HG02840 (cell line): Measurements from ENCODE around the gene COL4A3.
A peak's percentile ranks its signal among the peaks of the same experiment; 100 is the strongest.

Source experiments
- ATAC-seq: cut with Tn5 transposase; IDR thresholded peaks from one replicate; pipeline ENCODE4 v1.9.1; 2021; ENCODE audit warnings: mild to moderate bottlenecking, moderate library complexity, moderate number of reproducible peaks; ENCODE audit not compliant: unreplicated experiment, low FRiP score

Gene COL4A3

DNA sequence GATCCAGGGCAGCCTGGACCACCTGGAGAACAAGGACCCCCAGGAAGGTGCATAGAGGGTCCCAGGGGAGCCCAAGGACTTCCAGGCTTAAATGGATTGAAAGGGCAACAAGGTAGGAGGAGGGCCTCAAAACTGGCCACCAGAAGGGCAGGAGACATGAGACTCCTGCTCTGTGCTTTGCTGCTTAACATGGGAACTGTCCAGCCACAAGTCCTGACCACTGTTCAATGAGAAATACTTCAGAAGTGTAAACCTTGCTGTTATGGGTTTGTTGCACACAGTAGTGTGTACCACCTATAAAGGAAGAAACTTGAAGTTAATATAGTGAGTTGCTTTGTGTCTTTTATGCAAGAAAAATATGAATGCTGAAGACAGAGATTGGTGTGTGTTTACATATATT lies 116.5 kb downstream of the COL4A3 start:
- no peak for ATAC-seq

DNA sequence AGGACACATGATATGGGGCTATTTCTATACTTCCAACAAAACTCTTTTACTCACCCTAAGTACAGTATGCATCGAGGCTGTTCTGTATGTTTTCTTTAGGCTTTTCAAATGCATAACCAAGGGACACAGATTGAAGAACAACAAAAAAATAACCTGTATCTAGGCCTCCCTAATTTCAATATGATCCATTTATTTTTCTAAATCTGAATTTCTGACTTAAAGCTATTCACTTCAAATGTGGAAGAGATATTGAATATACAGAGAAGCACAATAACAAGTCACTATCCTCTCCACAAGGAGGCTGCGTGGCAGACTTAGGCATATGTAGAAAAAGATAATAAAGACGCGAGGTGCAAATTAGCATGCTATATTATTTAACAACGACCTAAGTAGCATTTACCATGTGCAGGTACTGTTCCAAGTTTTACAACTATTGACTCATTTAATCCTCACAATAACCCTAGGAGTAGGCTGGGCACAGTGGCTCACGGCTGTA lies 121.4 kb downstream of the COL4A3 start:
- ATAC-seq = no peak

DNA sequence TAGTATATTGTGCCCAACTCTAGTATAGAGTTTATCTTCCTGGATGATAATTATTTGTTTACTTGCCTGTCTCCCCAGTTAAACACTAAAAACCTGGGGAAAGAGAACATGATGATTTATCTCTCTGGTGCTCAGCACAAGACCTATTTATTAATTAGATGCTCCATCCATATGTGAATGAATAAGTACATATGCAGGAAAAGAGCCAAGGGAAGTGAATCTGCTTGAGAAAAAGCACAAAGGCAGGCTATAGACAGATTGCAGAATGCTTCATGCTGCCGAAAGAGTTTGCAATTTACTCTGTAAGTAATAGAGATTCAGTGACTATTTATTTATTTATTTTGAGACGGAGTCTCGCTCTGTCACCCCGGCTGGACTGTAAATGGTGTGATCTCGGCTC lies 123.3 kb downstream of the COL4A3 start:
- no peak for ATAC-seq

- ATAC-seq = no peak
Measured at GRCh38 chr2:227292314-227292713, 127.9 kb downstream of the COL4A3 start.

DNA sequence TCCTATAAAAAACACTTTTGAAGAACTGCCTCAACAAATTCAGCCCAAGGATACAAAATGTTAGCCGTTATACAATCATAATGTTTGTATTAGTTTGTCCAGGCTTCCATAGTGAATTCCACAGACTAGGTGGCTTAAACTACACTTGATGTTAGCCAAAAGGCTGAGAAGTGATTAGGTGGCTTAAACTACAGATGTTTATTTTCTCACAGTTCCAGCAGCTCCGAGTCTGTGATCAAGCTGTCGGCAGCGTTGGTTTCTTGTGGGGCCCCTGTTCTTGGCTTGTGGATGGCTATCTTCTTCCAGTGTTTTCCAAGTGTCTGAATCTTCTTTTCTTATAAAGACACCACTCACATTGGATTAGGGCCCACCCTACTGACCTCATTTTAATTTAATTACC lies 129.1 kb downstream of the COL4A3 start:
- no peak for ATAC-seq

DNA sequence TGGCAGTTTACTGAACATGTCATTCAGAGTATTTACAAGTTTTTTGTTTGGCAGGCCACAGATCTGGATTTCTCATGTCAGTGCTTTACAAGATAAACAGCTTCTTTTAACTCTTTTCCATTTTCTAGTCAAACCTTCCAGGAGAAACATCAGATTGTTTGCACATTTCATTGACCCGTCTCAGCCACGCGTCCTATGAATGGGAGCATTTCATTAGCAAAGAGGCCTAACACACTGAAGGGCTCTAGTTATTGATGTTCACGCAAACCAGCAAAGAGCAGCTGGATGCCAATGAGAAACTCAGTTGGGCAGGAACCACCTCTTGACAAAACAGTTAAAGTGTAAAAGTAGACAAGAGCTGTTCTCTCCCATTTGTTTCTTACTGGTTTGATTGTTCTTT lies 131.4 kb downstream of the COL4A3 start:
- ATAC-seq = no peak

- ATAC-seq = no peak
Measured at GRCh38 chr2:227296671-227297405, 132.4 kb downstream of the COL4A3 start.

DNA sequence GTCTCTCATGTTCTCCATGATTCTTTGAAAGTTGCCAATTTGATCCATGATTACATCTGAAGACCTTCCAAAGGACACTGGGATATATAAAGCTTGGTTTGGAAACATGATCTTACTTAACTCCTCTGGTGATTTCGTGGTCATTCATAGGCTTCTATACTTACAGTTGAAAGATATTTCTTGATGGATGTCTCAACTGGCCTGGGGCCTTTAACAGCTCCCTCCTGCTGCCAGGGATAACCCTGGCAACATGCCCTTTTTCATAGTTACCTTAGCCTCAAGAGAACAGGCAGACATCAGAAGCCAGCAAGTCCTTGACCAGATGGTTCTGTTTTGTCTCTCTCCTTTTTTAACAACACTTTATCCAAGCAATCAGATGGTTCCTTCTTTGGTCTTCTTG lies 137.1 kb downstream of the COL4A3 start:
- no peak for ATAC-seq

GRCh38 chr2:227308784-227309183 lies 144.4 kb downstream of the COL4A3 start:
- no peak for ATAC-seq

- ATAC-seq = no peak
Measured at GRCh38 chr2:227310756-227311110, 146.3 kb downstream of the COL4A3 start.

GRCh38 chr2:227311861-227312506 lies 147.6 kb downstream of the COL4A3 start:
- no peak for ATAC-seq

- ATAC-seq = no peak
Measured at GRCh38 chr2:227312579-227312978, 148.2 kb downstream of the COL4A3 start.

DNA sequence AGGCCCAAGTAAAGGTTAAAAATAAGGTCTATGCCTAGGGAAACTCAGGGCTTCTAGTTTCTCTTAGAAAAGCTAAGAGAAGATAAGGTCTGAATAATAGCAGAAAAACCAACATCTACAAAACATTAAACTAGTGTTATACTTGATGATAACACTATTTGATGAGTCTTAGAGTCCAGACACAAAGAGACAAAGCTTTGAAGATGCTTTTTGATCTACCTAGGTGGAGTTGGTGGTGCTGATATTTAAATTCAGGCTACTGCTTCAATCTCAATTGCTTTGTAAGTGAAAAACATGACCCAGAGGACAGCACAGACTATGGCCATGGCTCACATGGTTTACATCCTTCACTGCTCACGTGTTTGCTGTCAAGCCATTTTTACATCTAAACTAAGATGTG lies 148.9 kb downstream of the COL4A3 start:
- ATAC-seq = no peak

DNA sequence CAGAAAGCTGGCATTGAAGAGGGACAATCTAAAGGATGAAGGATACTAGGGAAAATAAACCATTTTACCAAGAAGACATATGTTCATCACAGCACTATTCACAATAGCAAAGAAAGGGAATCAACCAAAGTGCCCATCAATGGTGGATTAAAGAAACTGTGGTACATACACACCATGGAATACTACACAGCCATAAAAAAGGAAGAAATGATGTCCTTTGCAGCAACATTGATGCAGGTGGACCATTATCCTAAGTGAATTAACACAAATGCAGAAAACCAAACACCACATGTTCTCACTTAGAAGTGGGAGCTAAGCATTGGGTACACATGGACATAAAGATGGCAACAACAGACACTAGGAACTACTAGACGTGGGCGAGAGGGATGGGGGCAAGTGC lies 153.4 kb downstream of the COL4A3 start:
- ATAC-seq = no peak

DNA sequence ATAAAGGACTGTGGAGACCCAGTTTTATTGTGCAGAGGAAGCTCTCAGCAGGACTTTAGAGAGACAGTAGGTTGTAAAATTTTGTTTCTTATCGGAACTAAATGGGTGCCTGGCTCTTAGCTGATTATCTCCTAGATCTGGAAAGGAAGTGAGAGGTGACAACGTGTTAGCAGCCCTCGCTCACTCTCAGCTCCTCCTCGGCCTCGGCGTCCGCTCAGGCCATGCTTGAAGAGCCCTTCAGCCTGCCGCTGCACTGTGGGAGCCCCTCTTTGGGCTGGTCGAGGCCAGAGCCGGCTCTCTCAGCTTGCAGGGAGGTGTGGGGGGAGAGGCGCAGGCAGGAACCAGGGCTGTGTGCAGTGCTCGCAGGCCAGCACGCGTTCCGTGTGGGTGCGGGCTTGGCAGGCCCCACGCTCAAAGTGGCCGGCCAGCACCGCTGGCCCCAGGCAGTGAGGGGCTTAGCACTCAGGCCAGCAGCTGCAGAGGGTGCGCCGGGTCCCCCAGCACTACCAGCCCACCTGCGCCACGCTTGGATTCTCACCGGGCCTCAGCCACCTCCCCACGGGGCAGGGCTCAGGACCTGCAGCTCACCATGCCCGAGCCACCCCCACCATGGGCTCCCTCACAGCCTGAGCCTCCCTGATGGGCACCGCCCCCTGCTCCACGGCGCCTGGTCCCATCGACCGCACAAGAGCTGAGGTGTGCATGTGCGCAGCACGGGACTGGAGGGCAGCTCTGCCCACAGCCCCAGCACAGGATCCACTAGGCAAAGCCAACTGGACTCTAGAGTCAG lies 156.1 kb downstream of the COL4A3 start:
- no peak for ATAC-seq

DNA sequence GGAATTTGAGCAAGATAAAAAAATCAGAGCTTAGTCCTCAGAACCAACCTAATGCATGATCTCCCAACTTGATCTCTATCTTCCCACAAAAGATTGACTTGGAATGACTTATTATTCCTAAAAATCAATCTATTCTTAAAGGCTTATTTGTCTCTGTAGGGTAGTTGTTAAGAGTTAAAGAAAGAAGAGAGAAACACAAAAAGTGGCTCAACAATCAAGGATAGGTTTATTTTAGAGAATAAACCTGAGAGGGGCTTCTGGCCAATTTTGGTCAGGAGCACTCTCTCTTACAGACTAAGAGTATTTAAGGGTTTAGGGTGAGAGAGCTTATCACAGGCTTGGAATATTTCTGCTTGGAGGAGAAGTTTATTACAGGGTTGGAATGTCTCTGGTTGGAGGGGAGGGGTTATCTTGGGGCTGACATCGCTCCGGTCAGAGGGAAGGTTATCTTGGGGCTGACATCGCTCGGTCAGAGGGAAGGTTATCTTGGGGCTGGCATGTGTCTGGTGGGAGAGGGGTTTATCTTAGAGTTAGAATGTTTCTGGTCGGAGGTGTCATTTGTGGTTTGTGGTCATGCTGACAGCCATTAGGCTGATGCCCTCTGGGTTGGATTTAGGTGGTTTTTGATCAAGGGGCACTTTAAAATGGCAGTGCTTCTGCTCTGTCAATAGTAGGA lies 158.2 kb downstream of the COL4A3 start:
- no peak for ATAC-seq

DNA sequence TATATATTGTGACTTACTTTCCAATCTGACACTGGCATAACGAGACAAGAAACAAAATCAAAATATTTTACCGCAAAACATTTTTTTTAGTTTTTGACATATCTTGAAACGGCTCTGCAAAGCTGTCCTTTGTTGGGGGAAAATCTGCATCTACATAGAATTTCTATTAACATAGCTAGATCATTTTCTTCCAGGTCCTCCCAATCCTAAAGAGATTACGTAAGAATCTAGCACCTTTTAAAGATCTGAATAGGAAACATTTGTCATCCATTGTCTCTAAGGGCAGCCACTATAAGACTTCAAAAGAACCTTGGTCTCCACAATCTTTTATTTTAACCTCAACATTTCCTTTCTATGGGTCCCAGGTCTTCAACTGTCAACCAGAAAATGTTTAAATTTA lies 159.4 kb downstream of the COL4A3 start:
- no peak for ATAC-seq

- no peak for ATAC-seq
Measured at GRCh38 chr2:227324642-227324994, 160.2 kb downstream of the COL4A3 start.

DNA sequence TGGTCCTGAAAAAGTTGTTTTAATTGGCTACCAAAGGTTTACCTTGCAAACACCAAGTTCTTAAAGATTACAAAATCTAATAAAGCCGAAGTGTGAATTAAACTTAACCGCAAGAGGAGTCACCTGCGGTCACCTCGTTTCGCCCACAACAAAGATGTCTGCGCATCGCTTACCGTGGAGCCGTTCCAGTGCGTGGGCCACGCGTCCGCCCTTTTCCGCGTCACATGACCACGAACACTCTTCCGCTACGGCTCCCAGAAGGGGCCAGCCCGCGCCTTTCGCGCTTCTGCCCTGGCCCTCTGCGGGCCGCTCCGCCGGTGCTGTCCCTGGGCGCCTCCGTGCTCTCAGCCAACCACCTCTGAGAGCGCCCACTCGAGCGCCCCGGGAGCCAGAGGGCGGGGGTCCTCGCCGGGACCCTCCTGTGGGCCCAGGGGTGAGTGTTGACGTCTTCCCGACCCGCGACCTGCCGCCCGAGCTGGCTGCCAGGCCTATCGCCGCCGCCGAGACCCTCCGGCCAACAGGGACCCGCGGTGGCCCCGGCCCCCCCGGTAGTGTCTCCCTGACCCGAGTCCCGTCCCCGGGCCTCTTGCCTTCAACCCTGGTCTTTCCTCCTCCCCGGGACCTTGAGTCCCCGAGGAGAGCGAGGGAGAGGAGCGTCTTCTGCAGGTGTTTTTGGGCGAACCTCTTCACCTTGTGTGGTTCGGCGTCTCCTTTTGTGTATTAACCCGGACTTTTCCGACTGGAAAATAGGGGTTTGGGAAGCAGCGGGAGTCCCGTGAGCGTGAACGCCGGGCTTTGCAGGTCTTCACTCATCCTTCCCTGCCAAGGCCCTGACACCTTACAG lies 160.8 kb downstream of the COL4A3 start, which contains the start of gene MFF:
MFF (plus strand) TSS at position 257 of the 844 bp plus-strand sequence. CDS start 5,415 bp downstream, outside the sequence.
- ATAC-seq = peak; percentile 98

DNA sequence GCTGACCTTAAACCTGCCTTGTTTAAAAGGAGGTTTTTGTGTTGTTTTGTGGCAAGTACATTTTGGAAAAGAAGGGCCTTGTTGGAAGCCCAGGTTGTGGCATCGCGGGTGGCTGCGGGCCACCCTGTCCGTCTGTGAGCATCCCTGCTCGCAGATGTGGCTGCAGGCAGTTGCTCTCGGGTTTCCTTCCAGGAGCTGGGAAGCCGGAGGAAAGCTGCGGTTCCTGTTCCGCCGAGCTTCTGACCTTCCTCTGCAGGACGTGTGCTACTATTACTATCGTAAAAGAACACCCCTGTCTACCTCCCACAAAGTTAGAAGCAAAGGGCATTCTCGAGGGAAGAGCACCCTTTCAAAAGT lies 161.4 kb downstream of the COL4A3 start:
- no peak for ATAC-seq
